Fibroblast of pulmonary artery (primary cell): ENCODE measurements around the gene RNF222.

ENCODE experiments used
- DNase-seq: peaks from one replicate; pipeline ENCODE4 v3.0.0-alpha.2; 2010; ENCODE audit warnings: low read depth
- H3K4me3 ChIP-seq: replicated peaks from 2 replicates; pipeline ENCODE4 v1.5.1; 2011; ENCODE audit warnings: low read depth, mild to moderate bottlenecking, control low read depth, low read length, moderate library complexity
- TF ChIP-seq, protein P1 (sequence below): IDR thresholded peaks from 2 replicates; pipeline ENCODE4 v1.5.1; 2011; ENCODE audit warnings: mild to moderate bottlenecking, control low read depth, low read length, inconsistent platforms; ENCODE audit errors: missing control alignments

The RNF222 gene

DNA sequence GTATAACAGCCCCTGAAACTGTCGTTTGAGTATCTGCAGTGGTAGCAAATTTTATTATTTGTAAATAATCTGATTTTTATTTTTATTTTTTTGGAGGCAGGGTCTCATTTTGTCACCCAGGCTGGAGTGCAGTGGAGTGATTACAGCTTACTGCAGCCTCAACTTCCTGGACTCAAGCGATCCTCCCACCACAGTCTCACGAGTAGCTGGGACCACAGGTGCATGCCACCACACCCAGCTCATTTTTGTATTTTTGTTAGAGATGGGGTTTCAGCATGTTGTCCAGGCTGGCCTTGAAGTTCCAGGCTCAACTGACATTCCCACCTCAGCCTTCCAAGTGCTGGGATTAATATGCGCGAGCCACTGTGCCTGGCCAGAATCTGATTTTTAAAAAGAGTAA, 40.8 kb upstream of the RNF222 start:
- no peak overlapping the region for H3K4me3 ChIP-seq
- TF ChIP-seq, protein P1, sequence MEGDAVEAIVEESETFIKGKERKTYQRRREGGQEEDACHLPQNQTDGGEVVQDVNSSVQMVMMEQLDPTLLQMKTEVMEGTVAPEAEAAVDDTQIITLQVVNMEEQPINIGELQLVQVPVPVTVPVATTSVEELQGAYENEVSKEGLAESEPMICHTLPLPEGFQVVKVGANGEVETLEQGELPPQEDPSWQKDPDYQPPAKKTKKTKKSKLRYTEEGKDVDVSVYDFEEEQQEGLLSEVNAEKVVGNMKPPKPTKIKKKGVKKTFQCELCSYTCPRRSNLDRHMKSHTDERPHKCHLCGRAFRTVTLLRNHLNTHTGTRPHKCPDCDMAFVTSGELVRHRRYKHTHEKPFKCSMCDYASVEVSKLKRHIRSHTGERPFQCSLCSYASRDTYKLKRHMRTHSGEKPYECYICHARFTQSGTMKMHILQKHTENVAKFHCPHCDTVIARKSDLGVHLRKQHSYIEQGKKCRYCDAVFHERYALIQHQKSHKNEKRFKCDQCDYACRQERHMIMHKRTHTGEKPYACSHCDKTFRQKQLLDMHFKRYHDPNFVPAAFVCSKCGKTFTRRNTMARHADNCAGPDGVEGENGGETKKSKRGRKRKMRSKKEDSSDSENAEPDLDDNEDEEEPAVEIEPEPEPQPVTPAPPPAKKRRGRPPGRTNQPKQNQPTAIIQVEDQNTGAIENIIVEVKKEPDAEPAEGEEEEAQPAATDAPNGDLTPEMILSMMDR, result no peak
- DNase-seq, result no peak

DNA sequence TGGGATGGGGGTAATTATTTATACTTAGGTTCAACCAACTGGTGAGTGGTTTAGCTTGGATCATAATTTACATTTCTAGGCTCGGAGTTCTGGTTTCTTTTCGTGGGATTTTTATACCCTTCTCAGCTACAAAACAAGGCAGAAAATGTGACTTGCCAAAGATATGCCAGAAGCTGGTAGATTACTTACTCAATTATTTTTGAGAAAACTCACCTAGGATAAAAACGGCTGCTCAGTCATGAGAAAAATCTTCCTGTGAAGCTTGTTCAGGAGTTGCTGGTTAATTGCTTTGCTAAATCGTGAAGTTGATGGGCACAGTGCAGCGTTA, 39.2 kb upstream of the RNF222 start:
- H3K4me3 ChIP-seq, result peak overlapping the region; percentile 97
- TF ChIP-seq, protein P1, result no peak
- peak; percentile 9 for DNase-seq

DNA sequence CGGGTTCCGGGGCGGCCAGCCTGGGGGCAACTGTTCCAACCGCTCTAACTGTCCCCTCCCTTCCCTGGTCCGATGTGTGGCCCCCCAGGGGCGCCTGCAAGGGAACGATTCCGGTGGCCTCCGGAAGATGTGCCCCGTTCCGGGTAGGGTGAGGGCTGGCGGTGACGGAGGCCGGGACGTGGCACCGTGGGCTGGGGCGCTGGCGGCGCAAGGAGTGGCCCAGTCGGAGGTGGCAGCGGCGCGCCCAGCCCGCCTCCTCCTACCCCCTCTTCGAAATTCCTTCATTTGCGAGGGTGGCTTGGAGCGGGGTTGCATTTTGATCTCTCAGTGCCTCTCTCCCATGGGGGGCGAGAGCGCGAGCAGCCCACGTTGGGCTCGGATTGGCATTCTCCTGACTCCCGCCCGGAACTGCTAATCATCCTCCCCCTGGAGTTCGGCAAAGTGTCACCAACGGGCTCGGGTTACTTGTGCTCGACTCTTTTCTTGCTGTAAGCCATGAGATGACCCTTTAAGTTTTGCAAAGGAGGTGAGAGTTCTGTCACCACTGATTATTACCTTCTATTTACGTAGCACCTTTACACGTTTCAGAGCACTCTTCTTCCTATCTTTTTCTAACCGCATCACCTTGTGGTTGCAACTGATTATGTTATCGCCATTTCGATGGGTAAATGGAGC, 38.7 kb upstream of the RNF222 start:
- DNase-seq, result peak; percentile 46
- TF ChIP-seq, protein P1, result no peak
- peak overlapping the region; percentile 97 for H3K4me3 ChIP-seq

DNA sequence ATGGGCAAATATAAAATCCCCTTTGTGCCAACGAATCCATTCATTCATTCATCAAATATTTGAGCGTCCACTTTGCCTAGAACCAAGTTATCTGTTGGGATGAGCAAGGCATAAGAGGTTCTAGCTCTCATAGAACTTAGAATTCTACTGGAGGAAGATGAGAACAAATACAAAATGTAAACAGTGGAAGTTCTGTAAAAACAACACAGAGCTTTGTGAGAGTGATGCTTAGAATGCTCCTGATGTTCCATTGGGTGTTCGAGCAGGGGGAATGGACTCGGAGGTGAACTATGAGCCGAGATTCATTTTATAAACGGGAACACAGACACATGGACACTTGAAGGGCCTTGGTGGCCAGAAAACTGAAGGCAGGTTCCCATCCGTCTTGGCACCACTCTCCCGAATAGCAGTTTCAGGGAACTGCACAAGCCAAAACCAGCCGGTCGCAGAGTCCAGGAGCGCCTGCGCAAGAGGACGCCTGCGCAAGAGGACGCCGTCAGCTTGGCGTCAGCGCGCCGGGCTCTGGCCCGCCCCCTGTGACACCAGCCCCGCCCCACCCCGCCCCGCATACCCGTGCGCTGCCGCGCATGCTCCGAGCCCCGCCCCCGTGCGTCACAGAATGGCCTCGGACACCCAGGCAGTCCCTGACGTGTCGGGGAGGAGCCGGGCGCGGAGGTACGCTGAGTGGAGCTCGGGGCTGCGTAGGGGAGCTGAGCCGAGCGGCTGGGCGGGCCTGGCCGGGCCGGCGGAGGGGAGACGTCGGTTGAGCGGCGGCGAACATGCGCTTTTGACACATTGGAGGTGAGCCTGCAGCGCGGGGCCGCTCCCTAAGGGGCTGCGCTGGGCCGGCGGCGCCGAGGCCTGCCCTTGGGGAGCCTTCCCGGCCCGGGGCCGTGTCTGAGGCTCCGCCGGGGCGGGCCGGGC, 37.9 kb upstream of the RNF222 start, which contains the start of gene NDEL1:
Gene NDEL1, plus strand, starts transcription at position 640 of the 924 bp plus-strand sequence. CDS start 8,388 bp downstream, outside the sequence.
- peak; percentile 98 for DNase-seq
- peak within 1 kb of the TSS; percentile 97 for H3K4me3 ChIP-seq
- TF ChIP-seq, protein P1, result no peak

DNA sequence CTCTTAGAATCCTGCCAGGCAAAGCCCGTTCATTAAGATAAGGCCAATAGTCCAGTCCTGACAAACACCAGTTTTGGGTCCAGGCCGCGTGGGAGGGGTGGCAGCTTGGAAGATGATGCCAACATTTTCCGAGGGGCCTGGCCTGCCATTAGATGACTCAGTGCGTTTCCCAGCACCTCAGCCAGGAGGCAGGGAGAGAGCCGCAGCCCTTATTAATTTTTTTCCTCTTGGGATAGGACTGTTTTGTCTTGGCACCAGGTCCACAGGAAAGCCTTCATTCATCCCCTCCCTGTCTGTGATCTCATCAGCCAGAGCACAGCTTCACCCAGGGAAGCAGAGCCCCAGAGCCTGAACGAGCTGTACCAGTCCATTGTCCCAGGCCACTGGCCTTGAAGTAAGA, 33.3 kb upstream of the RNF222 start:
- peak; percentile 88 for DNase-seq
- TF ChIP-seq, protein P1, result no peak
- no peak overlapping the region for H3K4me3 ChIP-seq

DNA sequence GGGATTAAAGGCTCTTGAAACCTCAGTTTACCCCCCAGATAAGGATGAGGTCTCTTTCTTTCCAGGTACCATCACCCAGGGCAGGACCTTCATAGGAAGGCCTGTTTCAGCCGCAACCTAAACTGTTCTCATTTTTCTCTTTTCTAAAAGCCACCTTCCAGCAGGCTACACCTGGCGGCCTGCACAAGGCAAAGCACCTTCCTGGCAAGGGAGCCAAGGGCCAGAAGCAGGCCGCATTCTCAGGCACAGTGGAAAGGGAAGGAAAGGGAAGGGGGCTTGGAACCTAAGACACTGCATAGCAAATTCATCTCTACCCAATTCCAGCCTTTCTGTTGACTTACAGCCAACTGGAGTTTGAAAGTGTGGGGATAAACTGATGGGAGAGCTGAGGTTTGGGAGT, 29.2 kb upstream of the RNF222 start:
- TF ChIP-seq, protein P1, result no peak
- no peak for DNase-seq
- no peak overlapping the region for H3K4me3 ChIP-seq
